GM23338 (cell line): ENCODE measurements around the gene M6PR.

Experiments
- EZH2 ChIP-seq: fragments of 200-600 bp; sonication (generic); IDR thresholded peaks from one replicate; pipeline ENCODE4 v1.8.0; 2017; ENCODE audit warnings: antibody characterized with exemption, mild to moderate bottlenecking, low read depth; ENCODE audit not compliant: unreplicated experiment
- EZH2phosphoT487 ChIP-seq: fragments of 200-600 bp; sonication (generic); IDR thresholded peaks from one replicate; pipeline ENCODE4 v1.8.1; 2018; ENCODE audit warnings: antibody characterized with exemption; ENCODE audit not compliant: unreplicated experiment
- POLR2AphosphoS5 ChIP-seq: IDR thresholded peaks from 2 replicates; pipeline ENCODE4 v1.6.1; 2016; ENCODE audit warnings: antibody characterized with exemption, low read depth
- REST ChIP-seq: IDR thresholded peaks from one replicate; pipeline ENCODE4 v1.6.1; 2018; ENCODE audit warnings: antibody characterized with exemption; ENCODE audit not compliant: unreplicated experiment
- TF ChIP-seq, protein P1 (sequence below), 2 experiments: fragments of 200-600 bp in 1 of 2; sonication (generic) in 1 of 2; conservative IDR thresholded peaks; 2 replicates each; pipeline versions ENCODE4 v1.5.1 to v1.6.1; 2016 to 2017; ENCODE audit warnings: antibody characterized with exemption in 2 of 2, low read depth in 2 of 2, mild to moderate bottlenecking in 2 of 2, moderate library complexity in 1 of 2

DNA sequence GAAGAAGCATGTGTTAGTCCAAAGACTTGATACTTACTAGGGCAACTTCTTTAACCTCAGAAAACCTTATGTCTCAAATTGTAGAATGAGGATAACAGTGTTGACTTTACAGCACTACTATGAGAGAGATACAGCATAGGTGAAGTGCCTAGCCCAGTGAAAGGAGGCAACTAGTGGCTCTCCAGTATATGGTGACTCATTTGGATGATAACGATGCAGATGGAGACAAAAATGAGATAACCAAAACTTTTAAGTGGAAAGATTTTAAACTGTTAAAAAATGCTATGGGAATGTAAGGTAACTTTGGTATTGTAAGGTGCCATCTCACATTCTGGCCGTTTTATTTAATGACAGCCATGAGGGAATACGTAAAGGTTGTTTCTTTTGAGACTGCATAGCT is 32.4 kb downstream of the M6PR start:
- TF ChIP-seq, protein P1, sequence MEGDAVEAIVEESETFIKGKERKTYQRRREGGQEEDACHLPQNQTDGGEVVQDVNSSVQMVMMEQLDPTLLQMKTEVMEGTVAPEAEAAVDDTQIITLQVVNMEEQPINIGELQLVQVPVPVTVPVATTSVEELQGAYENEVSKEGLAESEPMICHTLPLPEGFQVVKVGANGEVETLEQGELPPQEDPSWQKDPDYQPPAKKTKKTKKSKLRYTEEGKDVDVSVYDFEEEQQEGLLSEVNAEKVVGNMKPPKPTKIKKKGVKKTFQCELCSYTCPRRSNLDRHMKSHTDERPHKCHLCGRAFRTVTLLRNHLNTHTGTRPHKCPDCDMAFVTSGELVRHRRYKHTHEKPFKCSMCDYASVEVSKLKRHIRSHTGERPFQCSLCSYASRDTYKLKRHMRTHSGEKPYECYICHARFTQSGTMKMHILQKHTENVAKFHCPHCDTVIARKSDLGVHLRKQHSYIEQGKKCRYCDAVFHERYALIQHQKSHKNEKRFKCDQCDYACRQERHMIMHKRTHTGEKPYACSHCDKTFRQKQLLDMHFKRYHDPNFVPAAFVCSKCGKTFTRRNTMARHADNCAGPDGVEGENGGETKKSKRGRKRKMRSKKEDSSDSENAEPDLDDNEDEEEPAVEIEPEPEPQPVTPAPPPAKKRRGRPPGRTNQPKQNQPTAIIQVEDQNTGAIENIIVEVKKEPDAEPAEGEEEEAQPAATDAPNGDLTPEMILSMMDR (conservative IDR thresholded peaks at IDR 0.05; ENCODE audit: low read depth in 2 of 2): no peak
- TF ChIP-seq EZH2: no peak
- TF ChIP-seq REST: no peak
- TF ChIP-seq EZH2phosphoT487: no peak
- no peak for TF ChIP-seq POLR2AphosphoS5
